Left ventricle myocardium inferior (tissue), 1 donor: Measurements from ENCODE around the gene LRP10. TPM values are rescaled to one million over a fixed set of nuclear protein-coding genes. Genes with fewer than 3 reads are reported as not detected.
A peak's percentile ranks its signal among the peaks of the same experiment; 100 is the strongest.

ENCODE experiments used
- DNase-seq: peaks from one replicate; pipeline ENCODE4 v3.0.0-alpha.2; 2020
- H3K27ac ChIP-seq: fragments of 200-600 bp; replicated peaks from 2 replicates; pipeline ENCODE4 v1.8.0; 2021
- H3K27me3 ChIP-seq: fragments of 200-600 bp; 2 replicates; pipeline ENCODE4 v1.8.0; 2021; ENCODE audit warnings: low read depth
- H3K36me3 ChIP-seq: fragments of 200-600 bp; 2 replicates; pipeline ENCODE4 v1.8.0; 2021
- H3K4me1 ChIP-seq: fragments of 200-600 bp; 2 replicates; pipeline ENCODE4 v1.8.0; 2021
- H3K4me3 ChIP-seq: fragments of 200-600 bp; 2 replicates; pipeline ENCODE4 v1.8.0; 2021; ENCODE audit warnings: mild to moderate bottlenecking, moderate library complexity
- H3K9me3 ChIP-seq: fragments of 200-600 bp; replicated peaks from 2 replicates; pipeline ENCODE4 v1.8.0; 2021
- CTCF ChIP-seq: fragments of 200-600 bp; IDR thresholded peaks from 2 replicates; pipeline ENCODE4 v1.8.0; 2021; ENCODE audit warnings: antibody characterized with exemption, mild to moderate bottlenecking, borderline replicate concordance
- intact Hi-C: fragments of 100-400 bp; cut with micrococcal nuclease; formaldehyde crosslinking; loops from one replicate; pipeline ENCODE4 v1.11.0; 2022
- total RNA-seq: library from RNA; stranded (reverse); fragmentation: NEBNext Ultra II Directional; extraction: Animal tissue kit (Norgen Biotek cat#: 25700); gene quantifications from one replicate; pipeline ENCODE4 v1.2.1, GENCODE V29; 2021
- donor health status: DM: no; HTN: yes; CAD: no; lungs with severe emphysema.

LRP10 gene
- total RNA-seq, 1 donor from 2014 or later, result 48.3 TPM

GRCh38 chr14:22898302-22899090 is 27.0 kb downstream of the LRP10 start:
- no peak for TF ChIP-seq CTCF
- Histone ChIP-seq H3K4me3 (no peak overlapping the region), H3K4me1 (peaks cover 9% of the 10 kb centered on the region), H3K36me3 (peaks cover 32% of the 10 kb centered on the region), H3K27me3 (no peaks in the 10 kb centered on the region), H3K27ac (no peak overlapping the region), H3K9me3 (no peaks in the 10 kb centered on the region)
- no peak for DNase-seq
- intact Hi-C loops, result no loop called here

- Histone ChIP-seq H3K27me3 (no peaks in the 10 kb centered on the region), H3K27ac (peak overlapping the region; percentile 34), H3K36me3 (peaks cover 50% of the 10 kb centered on the region), H3K4me1 (peaks cover 16% of the 10 kb centered on the region), H3K9me3 (no peaks in the 10 kb centered on the region), H3K4me3 (no peak overlapping the region)
- DNase-seq, result no peak
- peak; percentile 58 for TF ChIP-seq CTCF
- intact Hi-C loops, result no loop called here
These were observed 28.7 kb downstream of the LRP10 start for GRCh38 chr14:22900081-22900799.

GRCh38 chr14:22901799-22902198 is 30.3 kb downstream of the LRP10 start:
- TF ChIP-seq CTCF, result no peak
- intact Hi-C loops, result no loop called here
- H3K4me3 ChIP-seq, result no peak overlapping the region
- H3K27me3 ChIP-seq, result no peaks in the 10 kb centered on the region
- DNase-seq, result no peak
- H3K27ac ChIP-seq, result no peak overlapping the region
- H3K36me3 ChIP-seq, result peaks cover 65% of the 10 kb centered on the region
- peaks cover 16% of the 10 kb centered on the region for H3K4me1 ChIP-seq
- H3K9me3 ChIP-seq, result no peaks in the 10 kb centered on the region

- H3K4me1 ChIP-seq, result peaks cover 10% of the 10 kb centered on the region
- no peak overlapping the region for H3K4me3 ChIP-seq
- H3K36me3 ChIP-seq, result peaks cover 84% of the 10 kb centered on the region
- TF ChIP-seq CTCF, result no peak
- intact Hi-C loops, result no loop called here
- H3K27ac ChIP-seq, result no peak overlapping the region
- no peaks in the 10 kb centered on the region for H3K27me3 ChIP-seq
- H3K9me3 ChIP-seq, result no peaks in the 10 kb centered on the region
- no peak for DNase-seq
These were observed 32.2 kb downstream of the LRP10 start for GRCh38 chr14:22903742-22904087.

DNA sequence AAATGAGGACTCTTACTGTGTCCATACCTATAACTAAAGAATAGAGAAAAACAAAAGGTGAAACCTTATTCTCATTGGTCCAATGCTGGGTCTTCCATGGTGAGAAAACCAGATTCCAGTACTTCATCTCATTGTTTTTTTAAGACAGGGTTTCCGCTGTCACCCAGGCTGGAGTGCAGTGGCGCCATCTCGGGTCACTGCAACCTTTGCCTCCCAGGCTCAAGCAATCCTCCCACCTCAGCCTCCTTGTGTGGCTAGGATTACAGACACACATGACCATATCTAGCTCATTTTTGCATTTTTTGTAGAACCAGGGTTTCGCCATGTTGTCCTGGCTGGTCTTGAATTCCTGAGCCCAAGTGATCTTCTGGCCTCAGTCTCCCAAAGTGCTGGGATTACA is 34.1 kb downstream of the LRP10 start:
- intact Hi-C loops, result no loop called here
- Histone ChIP-seq H3K4me3 (no peak overlapping the region), H3K4me1 (peaks cover 17% of the 10 kb centered on the region), H3K9me3 (no peaks in the 10 kb centered on the region), H3K27me3 (no peaks in the 10 kb centered on the region), H3K27ac (no peak overlapping the region), H3K36me3 (peaks cover 99% of the 10 kb centered on the region)
- no peak for TF ChIP-seq CTCF
- no peak for DNase-seq
